ENCODE measurements around the gene TAF11. TPM values are rescaled to one million over a fixed set of nuclear protein-coding genes. Genes with fewer than 3 reads are reported as not detected.

The TAF11 gene
- 18.8 to 21.3 TPM (median 19.3 TPM) in 5 replicates for total RNA-seq (2022; extraction: Qiagen RNA extraction; ENCODE audit: low read depth)

GRCh38 chr6:34887753-34888513 lies at the start of gene TAF11:
Gene TAF11, minus strand, starts transcription at chr6:34888042. Its CDS starts 85 bp downstream, at chr6:34887957.

GRCh38 chr6:34888874-34889555 lies 1.2 kb upstream of the TAF11 start, which contains the start of gene ANKS1A:
Gene ANKS1A, plus strand, starts transcription at chr6:34889255. Its CDS starts 148 bp downstream, at chr6:34889403.

Other genes with a start within 250 kb of the TAF11 start
- 30.3 to 34.0 TPM (median 31.6 TPM) in 5 replicates for gene ILRUN, start 191.3 kb downstream of the TAF11 start, total RNA-seq (2022; extraction: Qiagen RNA extraction; ENCODE audit: low read depth)
- gene SNRPC, start 130.5 kb downstream of the TAF11 start, total RNA-seq (2022; extraction: Qiagen RNA extraction; ENCODE audit: low read depth) = 193 to 223 TPM (median 201 TPM) in 5 replicates
- 4.6 to 6.3 TPM (median 5.3 TPM) in 5 replicates for gene BLTP3A, start 96.0 kb downstream of the TAF11 start, total RNA-seq (2022; extraction: Qiagen RNA extraction; ENCODE audit: low read depth)
- gene ANKS1A, start 1.2 kb upstream of the TAF11 start, total RNA-seq (2022; extraction: Qiagen RNA extraction; ENCODE audit: low read depth) = 5.9 to 8.0 TPM (median 7.3 TPM) in 5 replicates